Right forelimb (tissue), 1 donor: ENCODE data around the gene NRAP.
"Not testable (repeated sequence)": the region's sequence is repeated elsewhere in the genome, so short reads cannot be mapped to it uniquely, and the experiment has no call there.

Experiments used
- DNase-seq: peaks from one replicate; pipeline ENCODE4 v3.0.0-alpha.2; 2018

The NRAP gene

GRCh38 chr10:113680190-113681111, 16.6 kb upstream of the NRAP start:
- DNase-seq = no peak

GRCh38 chr10:113679463-113680189, 15.8 kb upstream of the NRAP start, which contains the start of gene CASP7:
Gene CASP7, plus strand, starts transcription at chr10:113679912. Its CDS starts 17,582 bp downstream, at chr10:113697494.
- peak; percentile 88 for DNase-seq

- no peak for DNase-seq
These were observed 2.9 kb upstream of the NRAP start for GRCh38 chr10:113666682-113667252.

- no peak for DNase-seq
These were observed 2.0 kb upstream of the NRAP start for GRCh38 chr10:113665806-113666354.

GRCh38 chr10:113665352-113665751, 1.5 kb upstream of the NRAP start:
- DNase-seq = no peak

- no peak for DNase-seq
These were observed 699 bp downstream of the NRAP start for GRCh38 chr10:113663142-113663541.

GRCh38 chr10:113661332-113661731, 2.5 kb downstream of the NRAP start:
- DNase-seq = no peak

- no peak for DNase-seq
These were observed 6.3 kb downstream of the NRAP start for GRCh38 chr10:113657544-113657943.

- no peak for DNase-seq
These were observed 6.9 kb downstream of the NRAP start for GRCh38 chr10:113656896-113657295.

GRCh38 chr10:113652456-113652855, 11.4 kb downstream of the NRAP start:
- not testable (repeated sequence) for DNase-seq

- DNase-seq = no peak
These were observed 11.9 kb downstream of the NRAP start for GRCh38 chr10:113651898-113652297.

- no peak for DNase-seq
These were observed 12.8 kb downstream of the NRAP start for GRCh38 chr10:113651021-113651420.

- DNase-seq = no peak
These were observed 13.7 kb downstream of the NRAP start for GRCh38 chr10:113650172-113650571.

- DNase-seq = no peak
These were observed 15.4 kb downstream of the NRAP start for GRCh38 chr10:113648478-113648877.

GRCh38 chr10:113647812-113648211, 16.0 kb downstream of the NRAP start:
- no peak for DNase-seq

- no peak for DNase-seq
These were observed 17.3 kb downstream of the NRAP start for GRCh38 chr10:113646336-113647201.

GRCh38 chr10:113644185-113645120, 19.4 kb downstream of the NRAP start:
- DNase-seq = no peak

- no peak for DNase-seq
These were observed 20.7 kb downstream of the NRAP start for GRCh38 chr10:113643183-113643582.

GRCh38 chr10:113641702-113642101, 22.1 kb downstream of the NRAP start:
- DNase-seq = no peak

GRCh38 chr10:113639966-113640365, 23.9 kb downstream of the NRAP start:
- no peak for DNase-seq
